Superior temporal gyrus (tissue), 1 donor: Measurements from ENCODE around the gene ZNF232.
"Not testable (repeated sequence)": the region's sequence is repeated elsewhere in the genome, so short reads cannot be mapped to it uniquely, and the experiment has no call there.

Experiments
- DNase-seq: peaks from one replicate; pipeline ENCODE4 v3.0.0-alpha.2; 2016; ENCODE audit errors: extremely low spot score

Gene ZNF232

DNA sequence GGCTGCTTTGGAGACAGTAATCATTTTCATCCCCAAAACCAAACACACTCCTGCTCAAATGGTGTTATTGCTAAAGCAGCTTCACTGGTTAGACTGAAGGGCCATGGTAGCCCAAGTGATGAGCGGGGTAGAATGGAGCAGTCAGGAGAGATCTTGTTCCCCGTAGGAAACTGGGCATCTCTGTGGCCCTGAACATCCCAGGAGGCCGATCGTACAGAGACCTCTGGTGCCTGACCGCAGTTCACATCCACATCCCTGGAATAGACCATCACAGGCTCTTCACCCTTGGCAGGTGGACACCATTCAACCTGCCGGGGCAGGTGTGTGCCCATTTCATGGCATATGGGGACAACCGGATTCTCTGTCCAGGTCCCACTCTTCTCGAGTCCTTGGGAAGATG is 18.1 kb upstream of the ZNF232 start:
- DNase-seq = not testable (repeated sequence)

DNA sequence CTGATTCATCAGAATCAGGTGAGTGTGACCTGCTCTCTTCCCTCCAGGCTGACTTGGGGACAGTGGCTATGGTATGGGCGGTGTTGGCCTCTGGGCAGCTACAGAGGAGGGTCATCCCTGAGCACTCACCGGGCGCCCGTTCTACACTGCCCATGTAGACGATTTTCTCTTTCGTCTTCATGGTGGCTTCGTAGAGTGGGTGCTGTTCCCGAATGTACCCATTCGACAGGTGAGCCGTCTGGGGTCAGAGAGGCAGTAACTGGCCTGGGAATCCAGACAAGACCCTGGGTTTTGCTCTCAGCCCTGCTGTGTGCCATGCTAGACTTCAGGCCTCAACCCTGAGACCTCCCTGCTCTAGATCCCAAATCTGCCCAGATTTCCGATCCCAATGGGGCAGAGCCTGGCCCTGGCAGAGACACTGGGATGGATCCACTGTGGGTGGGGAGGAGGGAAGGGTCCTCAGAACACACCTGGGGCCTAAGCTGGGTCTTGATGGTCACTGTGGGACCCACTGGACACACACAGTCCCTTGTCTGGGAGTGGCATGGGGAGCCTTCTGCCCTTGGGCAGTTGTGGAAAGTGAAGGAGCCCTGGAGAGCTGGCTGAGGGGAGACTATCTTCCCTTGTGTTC is 17.3 kb upstream of the ZNF232 start:
- no peak for DNase-seq

DNA sequence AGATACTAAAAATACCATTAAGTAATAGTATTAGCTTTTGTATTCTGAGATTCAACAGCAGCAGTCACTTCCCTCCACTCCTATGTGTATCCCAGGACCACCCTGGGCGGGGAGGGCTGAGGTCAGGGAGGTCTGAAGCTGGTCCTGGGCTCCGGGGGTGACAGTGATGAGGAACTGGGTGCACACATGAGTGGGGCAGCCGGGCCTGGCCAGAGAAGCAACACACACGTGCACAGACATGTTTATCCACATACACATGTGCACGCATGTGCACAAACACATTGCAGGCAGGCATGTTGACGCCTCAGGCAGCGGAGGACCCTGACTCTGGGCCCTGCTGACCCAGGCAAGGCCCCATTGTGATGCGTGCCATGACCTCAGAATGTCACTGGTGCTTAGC is 16.7 kb upstream of the ZNF232 start:
- not testable (repeated sequence) for DNase-seq

DNA sequence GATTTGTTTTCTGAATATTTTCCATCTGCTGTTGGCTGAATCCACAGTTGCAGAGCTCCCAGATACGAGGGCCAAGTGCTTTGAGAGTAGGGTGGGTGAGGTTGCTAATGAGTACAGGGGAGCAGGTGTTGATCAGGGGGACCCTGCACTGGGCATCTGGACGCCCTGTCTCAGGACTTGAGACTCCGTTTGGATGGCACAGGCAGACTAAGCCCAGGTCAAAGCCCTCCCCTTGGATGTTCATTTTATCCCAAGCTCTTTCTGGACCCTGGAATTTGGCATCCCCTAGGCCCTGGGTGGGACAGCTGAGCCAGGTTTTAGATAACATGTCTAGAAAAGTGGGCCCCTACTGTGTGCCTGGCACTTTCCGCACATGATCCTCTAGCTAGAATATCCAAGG is 16.2 kb upstream of the ZNF232 start:
- no peak for DNase-seq

DNA sequence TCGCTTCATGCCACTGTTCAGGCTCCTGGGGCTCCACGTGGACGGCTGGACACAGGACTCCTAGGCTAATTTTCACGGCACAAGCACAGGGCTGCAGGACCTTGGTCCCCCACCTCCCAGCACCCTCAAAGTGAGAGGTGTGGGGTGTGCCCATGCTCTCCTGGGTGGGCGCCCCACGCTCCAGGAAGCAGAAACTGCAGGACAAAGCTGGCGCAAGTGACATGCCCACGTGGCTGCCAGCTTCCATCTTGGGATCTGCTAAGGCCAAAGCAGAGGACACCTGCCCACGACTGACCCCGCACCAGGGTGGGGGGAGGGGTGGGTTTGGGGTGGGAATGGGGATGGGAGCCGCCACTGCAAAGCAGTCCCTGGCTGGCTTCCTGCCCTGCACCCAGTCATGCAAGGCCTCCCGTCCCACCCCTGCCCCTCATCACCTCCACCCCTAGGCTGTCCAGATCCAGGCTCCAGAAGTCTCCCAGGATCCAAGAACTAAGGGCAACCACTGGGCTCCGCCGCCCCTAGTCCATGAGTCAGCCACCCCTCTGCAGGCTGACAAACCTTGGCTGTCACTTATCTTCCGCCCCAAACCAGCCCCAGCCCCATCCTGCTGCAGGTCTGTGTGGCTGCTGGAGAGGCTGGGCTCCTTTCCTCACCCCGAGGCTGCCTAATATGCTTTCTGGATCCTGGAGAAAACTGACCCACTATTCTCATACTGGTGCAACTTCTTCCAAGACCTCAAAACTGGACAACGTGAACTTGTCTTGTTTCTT is 15.2 kb upstream of the ZNF232 start:
- DNase-seq = no peak

DNA sequence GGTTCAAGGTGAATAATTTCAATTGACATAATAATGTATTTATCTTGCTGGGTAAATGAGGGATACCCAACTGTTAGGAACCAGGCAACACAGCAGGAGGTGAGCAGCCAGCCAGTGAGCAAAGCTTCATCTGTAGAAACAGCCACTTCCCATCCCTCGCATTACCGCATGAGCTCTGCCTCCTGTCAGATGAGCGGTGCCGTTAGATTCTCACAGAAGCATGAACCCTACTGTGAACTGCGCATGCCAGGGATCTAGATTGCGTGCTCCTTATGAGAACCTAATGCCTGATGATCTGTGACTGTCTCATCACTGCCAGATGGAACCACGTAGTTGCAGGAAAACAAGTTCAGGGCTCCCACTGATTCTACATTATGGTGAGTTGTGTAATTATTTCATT is 13.2 kb upstream of the ZNF232 start:
- not testable (repeated sequence) for DNase-seq

DNA sequence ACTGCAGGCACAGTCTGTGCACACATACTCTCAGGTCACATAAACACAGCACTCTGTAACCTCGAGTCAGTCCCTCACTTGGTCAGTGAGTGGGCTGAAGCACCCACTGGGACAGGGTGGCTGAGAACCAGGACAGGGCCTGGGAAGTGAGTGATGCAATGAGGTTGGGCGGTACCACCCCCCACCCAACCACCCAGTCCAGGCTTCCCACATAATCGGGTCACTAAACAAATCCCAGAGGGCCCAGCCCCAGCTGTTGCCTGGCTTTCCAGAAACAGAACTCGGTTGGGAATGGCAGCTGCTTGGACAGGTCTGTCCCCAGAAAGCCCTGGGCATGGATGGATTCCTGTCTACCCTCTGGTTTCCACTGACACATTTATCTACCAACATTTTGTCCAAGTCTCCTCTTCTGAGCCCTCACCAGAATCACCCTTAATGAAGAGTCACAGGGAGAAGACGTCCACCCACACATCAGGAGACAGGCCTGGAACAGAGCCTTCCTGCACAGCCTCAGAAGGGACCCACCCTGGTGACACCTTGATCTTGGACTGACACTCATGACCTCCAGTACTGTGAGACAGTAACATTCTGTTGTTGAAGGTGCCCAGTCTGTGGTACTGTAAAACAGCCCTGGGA is 12.6 kb upstream of the ZNF232 start:
- not testable (repeated sequence) for DNase-seq

DNA sequence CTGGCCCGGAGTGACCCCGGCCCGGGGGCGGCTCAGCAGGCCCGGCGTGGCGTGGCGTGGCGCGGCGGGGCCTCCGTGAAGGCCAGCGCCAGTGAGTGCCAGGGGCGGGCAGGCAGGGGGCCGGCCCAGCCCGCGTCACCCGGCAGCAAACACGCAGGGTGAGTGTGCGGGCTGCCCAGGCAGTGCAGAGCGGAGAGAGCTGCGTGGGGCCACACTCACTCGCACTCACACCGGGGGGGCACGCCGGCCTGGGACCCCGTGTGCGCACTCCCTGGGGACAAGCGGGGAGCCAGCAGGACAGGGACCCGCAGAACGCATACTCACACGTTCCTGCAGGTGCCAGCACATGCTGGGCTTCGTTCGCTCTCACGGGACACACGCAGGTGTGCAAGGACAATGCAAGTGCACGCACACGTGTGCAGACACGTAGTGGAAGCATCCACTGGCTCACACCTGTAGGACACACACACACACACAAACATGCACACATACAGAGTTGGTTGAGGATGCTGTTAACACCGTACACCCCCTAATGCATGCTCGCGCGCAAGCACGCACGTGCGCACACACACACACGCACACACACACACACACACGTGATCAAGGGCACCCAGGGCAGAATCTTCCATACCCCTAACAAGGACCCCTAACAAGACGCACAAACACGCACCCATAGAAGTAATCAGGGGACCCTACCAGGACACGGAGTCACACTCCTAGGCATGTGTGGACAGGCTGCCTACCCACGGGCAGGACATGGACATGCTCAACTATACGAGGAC is 11.9 kb upstream of the ZNF232 start:
- no peak for DNase-seq

DNA sequence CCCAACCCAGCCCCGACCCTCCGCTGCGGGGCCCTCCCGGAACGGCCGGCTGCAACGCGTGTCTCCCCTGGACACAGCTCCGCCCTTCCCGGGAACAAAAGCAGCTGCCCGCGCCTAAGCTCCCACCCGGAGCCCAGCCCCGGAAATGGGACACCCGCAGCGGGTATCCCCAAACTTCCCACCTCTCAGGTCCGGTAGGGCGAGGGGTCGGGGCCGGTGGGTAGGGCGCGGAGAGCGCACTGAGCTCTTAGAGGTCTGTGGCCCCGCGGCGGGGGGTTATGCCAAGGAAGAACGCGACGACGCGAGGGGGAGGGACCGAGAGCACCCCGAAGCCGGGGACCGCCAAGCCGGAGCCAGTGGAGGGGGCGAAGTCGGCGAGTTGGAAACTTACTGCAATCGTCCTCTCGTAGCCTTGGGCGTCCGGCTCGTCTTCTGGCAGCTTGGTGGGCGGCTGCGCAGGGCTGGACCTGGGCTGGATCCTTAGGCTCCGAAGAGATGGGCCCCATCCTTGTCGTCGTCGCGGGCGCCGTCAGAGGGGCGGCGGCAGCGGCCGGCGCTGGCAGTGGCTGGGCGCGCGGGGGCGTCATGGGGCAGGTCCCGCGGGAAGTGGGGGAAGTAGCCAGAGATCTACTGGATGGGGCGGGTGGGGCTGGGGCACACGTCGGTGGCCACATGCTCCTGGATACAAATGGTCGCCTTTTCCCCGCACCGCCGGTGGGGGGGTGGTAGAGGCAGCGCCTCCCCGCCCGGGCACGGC is 11.1 kb upstream of the ZNF232 start:
- DNase-seq = no peak

DNA sequence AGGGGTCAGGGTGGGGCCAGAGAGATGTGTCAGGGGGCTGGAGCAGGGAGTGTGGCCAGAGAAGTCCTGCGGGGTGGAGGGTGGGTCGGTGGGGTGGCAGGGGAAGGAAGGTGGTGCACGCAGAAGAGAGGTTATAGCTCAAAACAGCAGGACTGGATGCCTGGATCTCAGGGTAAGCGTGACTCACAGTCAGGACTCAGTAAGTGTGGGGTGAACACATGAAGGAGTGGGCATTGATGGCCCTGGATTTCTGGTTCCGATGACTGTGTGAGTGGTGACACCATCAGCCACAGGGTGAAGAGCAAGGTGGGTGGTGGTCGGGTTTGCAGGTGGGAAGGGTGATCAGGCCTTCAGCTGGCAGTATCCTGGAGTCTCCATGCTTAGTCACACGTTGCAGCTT is 10.4 kb upstream of the ZNF232 start:
- DNase-seq = not testable (repeated sequence)

DNA sequence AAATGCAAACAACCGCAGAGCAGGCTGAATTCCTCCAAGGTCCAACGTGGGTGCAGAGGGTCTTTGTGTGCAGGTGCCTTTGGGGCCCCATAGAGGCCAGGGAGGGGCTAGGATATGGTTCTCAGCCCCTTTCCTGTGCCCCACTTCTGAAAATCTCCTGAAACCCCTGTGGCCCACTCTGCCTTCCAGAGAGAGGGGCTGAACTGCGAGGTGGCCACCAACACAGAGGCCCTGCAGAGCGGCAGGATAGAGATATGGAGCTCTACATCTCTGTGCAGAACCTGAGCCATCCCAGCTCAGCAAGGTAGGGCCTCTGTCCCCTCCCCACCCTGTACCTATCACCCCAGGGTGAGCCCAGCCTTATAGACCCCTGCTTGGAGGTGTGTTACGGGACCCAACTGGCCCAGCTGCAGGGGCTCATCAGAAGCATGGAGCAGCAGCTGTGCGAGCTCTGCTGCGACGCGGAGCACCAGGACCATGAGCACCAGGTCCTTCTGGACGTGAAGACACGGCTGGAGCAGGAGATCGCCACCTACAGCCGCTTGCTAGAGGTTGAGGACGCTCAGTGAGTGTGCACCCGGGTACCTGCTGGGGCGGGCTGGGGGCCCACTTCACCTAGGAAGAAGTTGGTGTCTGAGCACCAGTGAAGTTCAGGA is 9.6 kb upstream of the ZNF232 start:
- DNase-seq = no peak

DNA sequence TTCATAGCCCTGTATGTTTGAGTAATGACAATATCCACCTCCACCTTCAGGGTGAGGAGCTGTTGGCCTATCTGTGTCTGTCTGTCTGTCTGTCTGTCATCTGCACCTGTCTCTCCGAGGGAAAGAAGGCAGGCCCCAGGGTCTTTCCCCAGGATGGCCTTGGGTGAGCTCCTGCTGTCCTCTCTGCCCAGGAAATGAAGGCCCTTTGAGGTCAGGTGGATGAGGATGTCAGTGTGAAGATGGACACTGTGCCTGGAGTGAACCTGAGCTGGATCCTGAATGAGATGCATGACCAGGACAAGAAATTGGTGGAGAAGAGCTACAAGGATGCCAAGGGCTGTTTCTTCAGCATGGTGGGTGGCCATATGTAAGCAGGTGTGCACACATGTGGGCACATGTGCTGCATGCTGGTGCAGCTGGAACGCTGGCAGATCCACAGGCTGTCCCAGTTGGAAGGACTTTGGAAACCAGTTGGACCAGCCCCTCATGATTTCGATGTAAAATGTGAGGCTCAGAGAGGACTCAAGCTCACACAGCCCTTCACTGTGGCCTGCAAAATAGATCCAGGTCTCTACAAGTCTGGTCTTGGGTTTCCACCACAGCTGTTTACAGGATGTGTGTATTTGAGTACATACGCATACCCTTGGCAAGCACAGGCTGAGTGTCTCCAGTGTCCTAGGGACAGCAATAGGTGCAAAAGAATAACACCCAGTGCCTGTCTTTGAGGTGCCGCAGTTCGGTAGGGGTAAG is 8.9 kb upstream of the ZNF232 start:
- not testable (repeated sequence) for DNase-seq

DNA sequence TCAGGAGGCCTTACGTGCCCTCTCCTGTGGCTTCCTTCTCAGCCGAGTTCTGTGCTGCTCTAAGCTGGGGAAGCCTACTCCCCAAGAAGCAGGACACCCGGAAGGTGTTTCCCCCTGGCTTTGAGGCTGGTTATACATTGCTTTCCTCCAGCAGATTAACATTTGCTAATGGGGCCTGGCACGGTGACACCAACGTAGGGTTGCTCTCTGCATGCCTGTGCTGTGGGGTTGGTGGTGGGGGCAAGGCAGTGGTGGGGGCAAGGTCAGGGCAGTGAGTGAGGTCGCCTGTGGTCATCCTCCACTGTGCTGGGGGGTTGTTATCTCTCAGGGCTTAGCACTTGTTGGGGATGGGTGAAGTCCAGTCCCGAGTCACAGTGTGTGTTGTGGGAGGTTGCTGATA is 8.4 kb upstream of the ZNF232 start:
- no peak for DNase-seq

DNA sequence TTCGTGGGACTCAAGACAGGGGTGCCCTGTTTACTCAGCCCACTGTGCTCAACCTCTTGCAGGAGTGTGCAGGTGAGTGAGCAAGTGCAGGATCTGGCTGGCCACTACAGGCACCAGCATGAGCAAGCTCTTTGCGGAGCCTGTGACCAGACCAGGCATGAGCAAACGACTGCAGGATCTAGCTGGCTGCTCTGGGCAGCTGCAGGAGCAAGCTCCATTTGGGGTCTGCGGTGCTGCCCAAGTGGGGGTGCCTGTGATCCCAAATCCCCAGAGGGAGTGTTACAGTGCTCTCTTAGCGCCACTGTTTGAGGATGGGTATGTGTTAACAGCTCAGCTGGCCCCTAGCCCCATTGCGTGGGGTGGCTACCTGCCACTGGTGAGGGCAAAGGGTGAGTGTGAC is 6.5 kb upstream of the ZNF232 start:
- no peak for DNase-seq

DNA sequence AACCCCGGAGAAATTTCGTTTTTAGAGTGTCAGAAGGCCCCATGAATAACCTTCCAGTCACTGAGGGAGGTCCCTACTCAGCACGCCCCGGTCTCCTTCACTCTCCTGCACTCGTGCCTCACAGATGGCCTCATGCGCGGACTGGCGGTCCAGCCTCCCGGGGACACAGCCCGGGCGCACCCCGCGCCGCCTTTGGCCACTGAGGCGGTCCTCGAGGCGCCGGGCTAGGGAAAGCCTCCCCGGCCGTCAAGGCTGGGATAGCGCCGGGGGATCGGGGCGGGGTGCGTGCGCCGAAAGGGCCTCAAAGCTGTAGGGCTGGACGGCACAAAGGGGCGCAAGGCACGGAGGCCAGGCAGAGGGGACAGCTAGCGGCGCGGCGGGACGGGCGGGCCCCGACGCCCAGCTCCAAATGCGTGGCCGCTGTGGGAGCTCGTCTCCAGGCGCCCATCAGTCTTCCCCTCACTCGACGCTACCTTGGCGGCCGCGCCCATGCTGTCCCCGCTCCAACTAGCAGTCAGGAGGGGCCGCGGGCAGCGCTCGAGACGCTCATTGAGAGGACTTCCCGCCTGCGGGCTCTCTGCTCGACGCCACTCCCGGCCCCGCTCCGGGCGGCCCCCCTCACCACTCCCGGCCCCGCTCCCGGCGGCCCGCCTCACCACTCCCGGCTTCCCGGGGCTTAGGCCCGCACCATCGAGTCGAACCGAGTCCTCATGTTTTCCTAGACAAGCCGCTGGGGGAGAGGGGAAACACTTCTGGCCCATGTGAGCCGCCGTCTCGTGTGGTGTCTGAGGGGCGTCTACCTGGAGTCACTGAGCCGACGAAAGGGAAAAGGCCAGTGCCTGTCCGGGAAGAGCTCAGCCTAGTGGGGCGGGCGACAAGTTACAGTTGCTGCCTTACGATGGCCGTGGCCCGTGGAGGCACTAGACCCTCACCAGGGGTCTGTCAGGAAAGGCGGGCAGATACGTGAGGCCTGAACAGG is 4.3 kb upstream of the ZNF232 start, which contains the start of gene USP6:
Gene USP6 (plus strand): TSS at position 360 of the 979 bp plus-strand sequence. CDS start 14,336 bp downstream, outside the sequence.
- no peak for DNase-seq

DNA sequence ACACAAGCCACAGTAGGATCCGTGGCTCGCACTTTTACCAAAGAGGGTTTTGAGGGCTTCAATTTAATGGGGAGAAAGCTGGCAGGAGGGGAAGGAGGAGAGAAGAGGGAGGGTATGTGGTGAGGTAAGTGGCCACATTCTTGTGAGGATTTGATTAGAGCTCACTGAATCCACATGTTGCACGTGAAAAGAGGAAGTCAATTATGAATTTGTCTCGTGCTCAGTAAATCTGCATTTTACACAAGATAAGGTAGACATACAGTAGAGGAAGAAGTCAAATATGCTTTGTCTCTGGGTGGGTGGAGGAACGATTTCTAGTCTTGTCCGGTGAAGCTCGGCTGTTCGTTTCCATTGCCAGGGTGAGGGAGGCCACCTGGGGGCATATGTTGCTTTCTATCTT is 862 bp downstream of the ZNF232 start:
- no peak for DNase-seq

DNA sequence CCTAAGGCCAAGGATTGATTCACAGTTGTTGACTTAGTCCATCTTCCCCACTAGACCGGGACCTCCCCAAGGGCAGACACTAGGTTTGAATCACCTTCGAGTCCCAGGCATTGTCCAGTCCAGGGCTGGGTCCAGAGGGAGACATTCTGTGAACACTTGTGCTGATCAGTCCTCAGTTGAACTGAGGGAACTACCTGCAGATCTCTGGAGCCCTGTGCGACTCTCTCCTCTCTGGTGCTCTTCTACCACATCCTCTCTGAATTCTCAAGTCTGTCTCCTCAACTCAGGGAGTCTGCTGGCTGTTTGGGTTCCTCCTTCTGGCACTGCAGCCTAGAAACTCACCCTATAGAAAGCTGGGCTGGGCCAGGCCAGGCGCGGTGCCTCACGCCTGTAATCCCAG is 10.8 kb downstream of the ZNF232 start:
- DNase-seq = no peak

DNA sequence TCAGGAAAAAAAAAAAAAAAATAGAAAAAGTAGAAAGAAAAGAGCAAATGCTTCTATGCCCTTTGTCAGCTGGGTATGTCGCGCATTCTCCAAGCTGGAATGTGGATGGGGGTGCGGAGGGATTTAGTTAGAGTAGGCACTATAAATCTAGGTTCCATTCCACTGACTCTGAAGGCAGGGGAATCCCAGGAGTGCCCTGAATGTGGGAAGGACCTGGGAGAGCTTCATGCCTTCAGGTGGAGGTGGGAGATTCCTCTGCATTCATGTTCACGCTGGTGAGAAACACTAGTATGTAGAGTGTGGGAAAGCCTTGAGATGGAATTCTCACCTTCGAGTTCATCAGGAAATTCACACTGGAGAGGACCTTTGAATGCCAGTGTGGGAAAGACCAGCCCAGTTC is 12.4 kb downstream of the ZNF232 start:
- no peak for DNase-seq
